ENCODE results near the gene PHF14. TPM values are rescaled to one million over a fixed set of nuclear protein-coding genes. Genes with fewer than 3 reads are reported as not detected.
A peak's percentile ranks its signal among the peaks of the same experiment; 100 is the strongest.

PHF14 gene
- total RNA-seq, 1 donor from 2014 or later, result 43.8 TPM

GRCh38 chr7:11172835-11173234 is 199.2 kb downstream of the PHF14 start:
- no peaks in the 10 kb centered on the region for H3K9me3 Mint-ChIP-seq
- no peak for DNase-seq (ENCODE audit: low spot score)
- no peaks in the 10 kb centered on the region for H3K36me3 Mint-ChIP-seq (ENCODE audit: low read depth)
- no peak overlapping the region for H3K27ac Mint-ChIP-seq
- intact Hi-C loops (cut with micrococcal nuclease), result no loop called here
- peaks cover 6% of the 10 kb centered on the region for H3K4me1 Mint-ChIP-seq (ENCODE audit: low read depth)
- no peaks in the 10 kb centered on the region for H3K27me3 Mint-ChIP-seq (ENCODE audit: insufficient read depth)
- no peak overlapping the region for H3K4me3 Mint-ChIP-seq

GRCh38 chr7:11175371-11175770 is 201.7 kb downstream of the PHF14 start:
- no peaks in the 10 kb centered on the region for H3K27me3 Mint-ChIP-seq (ENCODE audit: insufficient read depth)

GRCh38 chr7:11175887-11176286 is 202.2 kb downstream of the PHF14 start:
- H3K36me3 Mint-ChIP-seq (ENCODE audit: low read depth), result no peaks in the 10 kb centered on the region
- intact Hi-C loops (cut with micrococcal nuclease), result no loop called here
- DNase-seq (ENCODE audit: low spot score), result no peak
- no peak overlapping the region for H3K4me3 Mint-ChIP-seq
- H3K27me3 Mint-ChIP-seq (ENCODE audit: insufficient read depth), result no peaks in the 10 kb centered on the region
- peaks cover 4% of the 10 kb centered on the region for H3K4me1 Mint-ChIP-seq (ENCODE audit: low read depth)
- H3K27ac Mint-ChIP-seq, result no peak overlapping the region
- no peaks in the 10 kb centered on the region for H3K9me3 Mint-ChIP-seq

More at GRCh38 chr7:11175371-11175770, 201.7 kb downstream of the PHF14 start:
- H3K36me3 Mint-ChIP-seq (ENCODE audit: low read depth), result no peaks in the 10 kb centered on the region
- no peaks in the 10 kb centered on the region for H3K9me3 Mint-ChIP-seq
- DNase-seq (ENCODE audit: low spot score), result no peak
- H3K27ac Mint-ChIP-seq, result no peak overlapping the region
- intact Hi-C loops (cut with micrococcal nuclease), result no loop called here
- no peak overlapping the region for H3K4me3 Mint-ChIP-seq
- peaks cover 6% of the 10 kb centered on the region for H3K4me1 Mint-ChIP-seq (ENCODE audit: low read depth)

GRCh38 chr7:11176985-11177555 is 203.4 kb downstream of the PHF14 start:
- H3K27me3 Mint-ChIP-seq (ENCODE audit: insufficient read depth), result no peaks in the 10 kb centered on the region
- DNase-seq (ENCODE audit: low spot score), result no peak
- no peak overlapping the region for H3K27ac Mint-ChIP-seq
- H3K4me1 Mint-ChIP-seq (ENCODE audit: low read depth), result no peaks in the 10 kb centered on the region
- H3K36me3 Mint-ChIP-seq (ENCODE audit: low read depth), result no peaks in the 10 kb centered on the region
- H3K9me3 Mint-ChIP-seq, result no peaks in the 10 kb centered on the region
- H3K4me3 Mint-ChIP-seq, result no peak overlapping the region
- intact Hi-C loops (cut with micrococcal nuclease), result no loop called here

- no peak overlapping the region for H3K27ac Mint-ChIP-seq
- intact Hi-C loops (cut with micrococcal nuclease), result no loop called here
- H3K4me3 Mint-ChIP-seq, result no peak overlapping the region
- no peaks in the 10 kb centered on the region for H3K4me1 Mint-ChIP-seq (ENCODE audit: low read depth)
- H3K27me3 Mint-ChIP-seq (ENCODE audit: insufficient read depth), result no peaks in the 10 kb centered on the region
- H3K36me3 Mint-ChIP-seq (ENCODE audit: low read depth), result no peaks in the 10 kb centered on the region
- DNase-seq (ENCODE audit: low spot score), result no peak
- no peaks in the 10 kb centered on the region for H3K9me3 Mint-ChIP-seq
Measured at GRCh38 chr7:11177793-11178192, 204.1 kb downstream of the PHF14 start.

- DNase-seq (ENCODE audit: low spot score), result no peak
- Mint-ChIP-seq H3K9me3 (no peaks in the 10 kb centered on the region), H3K4me1 (ENCODE audit: low read depth) (no peaks in the 10 kb centered on the region), H3K27me3 (ENCODE audit: insufficient read depth) (no peaks in the 10 kb centered on the region), H3K4me3 (no peak overlapping the region), H3K36me3 (ENCODE audit: low read depth) (no peaks in the 10 kb centered on the region), H3K27ac (no peak overlapping the region)
- intact Hi-C loops (cut with micrococcal nuclease), result no loop called here
Measured at GRCh38 chr7:11181590-11181989, 207.9 kb downstream of the PHF14 start.

GRCh38 chr7:11182736-11183135 is 209.1 kb downstream of the PHF14 start:
- no peaks in the 10 kb centered on the region for H3K27me3 Mint-ChIP-seq (ENCODE audit: insufficient read depth)
- no peaks in the 10 kb centered on the region for H3K9me3 Mint-ChIP-seq
- no peaks in the 10 kb centered on the region for H3K4me1 Mint-ChIP-seq (ENCODE audit: low read depth)
- no peak for DNase-seq (ENCODE audit: low spot score)
- H3K4me3 Mint-ChIP-seq, result no peak overlapping the region
- H3K36me3 Mint-ChIP-seq (ENCODE audit: low read depth), result no peaks in the 10 kb centered on the region
- no peak overlapping the region for H3K27ac Mint-ChIP-seq
- intact Hi-C loops (cut with micrococcal nuclease), result no loop called here

- intact Hi-C loops (cut with micrococcal nuclease), result no loop called here
- no peaks in the 10 kb centered on the region for H3K36me3 Mint-ChIP-seq (ENCODE audit: low read depth)
- H3K27me3 Mint-ChIP-seq (ENCODE audit: insufficient read depth), result no peaks in the 10 kb centered on the region
- no peaks in the 10 kb centered on the region for H3K4me1 Mint-ChIP-seq (ENCODE audit: low read depth)
- H3K27ac Mint-ChIP-seq, result no peak overlapping the region
- no peak for DNase-seq (ENCODE audit: low spot score)
- H3K4me3 Mint-ChIP-seq, result no peak overlapping the region
- no peaks in the 10 kb centered on the region for H3K9me3 Mint-ChIP-seq
Measured at GRCh38 chr7:11185179-11185815, 211.6 kb downstream of the PHF14 start.

GRCh38 chr7:11188529-11189310 is 215.0 kb downstream of the PHF14 start:
- Mint-ChIP-seq H3K27ac (no peak overlapping the region), H3K36me3 (ENCODE audit: low read depth) (no peaks in the 10 kb centered on the region), H3K4me3 (no peak overlapping the region), H3K27me3 (ENCODE audit: insufficient read depth) (no peaks in the 10 kb centered on the region), H3K4me1 (ENCODE audit: low read depth) (peaks cover 15% of the 10 kb centered on the region), H3K9me3 (no peaks in the 10 kb centered on the region)
- no peak for DNase-seq (ENCODE audit: low spot score)
- intact Hi-C loops (cut with micrococcal nuclease), result no loop called here

GRCh38 chr7:11191081-11191480 is 217.4 kb downstream of the PHF14 start:
- peaks cover 3% of the 10 kb centered on the region for H3K27me3 Mint-ChIP-seq (ENCODE audit: insufficient read depth)
- H3K4me1 Mint-ChIP-seq (ENCODE audit: low read depth), result peaks cover 19% of the 10 kb centered on the region
- H3K27ac Mint-ChIP-seq, result no peak overlapping the region
- no peaks in the 10 kb centered on the region for H3K9me3 Mint-ChIP-seq
- no peaks in the 10 kb centered on the region for H3K36me3 Mint-ChIP-seq (ENCODE audit: low read depth)
- intact Hi-C loops (cut with micrococcal nuclease), result loop anchor here (5.0 kb wide), 1 partner anchor 219 kb away; the partner anchor contains the start of gene PHF14
- no peak overlapping the region for H3K4me3 Mint-ChIP-seq
- no peak for DNase-seq (ENCODE audit: low spot score)

GRCh38 chr7:11191574-11192220 is 218.0 kb downstream of the PHF14 start:
- Mint-ChIP-seq H3K4me1 (ENCODE audit: low read depth) (peaks cover 19% of the 10 kb centered on the region), H3K4me3 (no peak overlapping the region), H3K36me3 (ENCODE audit: low read depth) (no peaks in the 10 kb centered on the region), H3K9me3 (no peaks in the 10 kb centered on the region), H3K27me3 (ENCODE audit: insufficient read depth) (peaks cover 3% of the 10 kb centered on the region), H3K27ac (peak overlapping the region; percentile 75)
- intact Hi-C loops (cut with micrococcal nuclease), result loop anchor here (1.0 to 5.0 kb wide), 3 partner anchors 21 to 219 kb away; partner anchors contain the start of gene PHF14
- no peak for DNase-seq (ENCODE audit: low spot score)

- peaks cover 19% of the 10 kb centered on the region for H3K4me1 Mint-ChIP-seq (ENCODE audit: low read depth)
- no peaks in the 10 kb centered on the region for H3K9me3 Mint-ChIP-seq
- peaks cover 5% of the 10 kb centered on the region for H3K27me3 Mint-ChIP-seq (ENCODE audit: insufficient read depth)
- DNase-seq (ENCODE audit: low spot score), result no peak
- intact Hi-C loops (cut with micrococcal nuclease), result loop anchor here (1.0 to 5.0 kb wide), 3 partner anchors 20 to 220 kb away; partner anchors contain the start of gene PHF14
- peak overlapping the region; percentile 66 for H3K4me3 Mint-ChIP-seq
- H3K27ac Mint-ChIP-seq, result peak overlapping the region; percentile 75
- H3K36me3 Mint-ChIP-seq (ENCODE audit: low read depth), result no peaks in the 10 kb centered on the region
Measured at GRCh38 chr7:11192506-11192905, 218.8 kb downstream of the PHF14 start.
